GM19438 (cell line): ENCODE measurements around the gene PIR.

Source experiments
- ATAC-seq: cut with Tn5 transposase; IDR thresholded peaks from one replicate; pipeline ENCODE4 v1.9.1; 2021; ENCODE audit warnings: low read depth; ENCODE audit not compliant: unreplicated experiment

The PIR gene

DNA sequence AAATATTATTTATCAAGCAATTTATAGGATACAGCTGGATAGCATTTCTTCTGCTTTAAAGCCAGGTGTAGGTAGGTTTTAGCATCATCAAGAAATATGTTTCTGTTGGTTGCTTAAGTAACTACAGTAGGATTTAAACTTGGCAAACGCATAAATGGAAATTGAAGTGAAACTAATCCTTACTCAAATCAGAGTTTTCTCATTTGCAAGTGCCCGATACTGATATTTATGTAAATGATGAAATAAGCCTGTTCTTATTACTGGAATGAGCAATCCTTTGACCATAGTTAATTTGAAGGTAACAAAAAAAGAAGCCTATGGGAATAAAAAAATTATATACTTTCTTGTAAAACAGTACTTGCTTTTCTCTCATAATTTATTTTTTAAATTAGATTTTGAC, 134.6 kb downstream of the PIR start:
- no peak for ATAC-seq

DNA sequence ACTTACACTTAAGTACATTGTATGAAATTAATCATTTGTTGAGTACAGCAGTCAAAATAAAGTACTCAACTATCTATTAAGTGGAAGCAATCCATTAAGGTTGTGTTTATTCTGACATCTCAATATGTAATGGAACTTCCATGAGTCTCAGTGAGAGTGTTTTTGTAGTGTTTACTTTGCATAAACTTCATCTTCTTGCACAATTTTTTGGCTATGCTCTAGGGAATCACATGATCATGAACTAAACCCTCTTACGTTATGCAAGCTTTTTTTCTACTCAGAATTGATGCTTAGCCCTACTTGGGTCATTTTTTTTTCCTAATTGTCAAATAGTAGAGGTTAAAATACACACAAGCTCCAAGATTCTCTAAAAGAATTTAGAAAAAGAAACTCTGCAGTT, 136.7 kb downstream of the PIR start:
- ATAC-seq = no peak

DNA sequence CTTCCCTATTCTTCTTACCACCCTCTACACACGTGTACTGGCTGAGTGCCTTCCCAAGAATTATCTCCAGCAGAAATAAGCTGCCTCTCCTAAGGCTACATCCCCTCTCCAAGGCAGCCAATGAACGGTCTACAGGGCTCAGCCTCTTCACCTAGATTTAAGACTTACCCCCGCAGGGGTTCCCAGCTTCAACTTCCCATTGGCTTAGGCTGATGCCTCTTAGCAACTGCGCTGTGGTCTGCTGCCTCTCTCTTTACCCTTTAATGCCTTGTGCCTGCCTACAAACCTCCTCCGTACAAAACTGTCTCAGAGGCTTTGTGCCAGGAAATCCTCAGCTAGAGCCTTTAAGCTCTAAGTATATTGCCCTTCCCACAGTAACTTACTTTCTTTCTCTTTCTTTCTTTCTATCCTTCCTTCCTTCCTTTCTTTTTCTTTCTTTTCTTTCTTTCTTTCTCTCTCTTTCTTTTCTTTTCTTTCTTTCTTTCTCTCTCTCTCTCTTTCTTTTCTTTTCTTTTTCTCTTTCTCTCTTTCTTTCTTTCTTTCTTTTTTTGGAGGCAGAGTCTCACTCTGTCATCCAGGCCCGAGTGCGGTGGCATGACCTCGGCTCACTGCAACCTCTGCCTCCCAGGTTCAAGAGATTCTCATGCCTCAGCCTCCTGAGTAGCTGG, 142.7 kb downstream of the PIR start:
- ATAC-seq = no peak

DNA sequence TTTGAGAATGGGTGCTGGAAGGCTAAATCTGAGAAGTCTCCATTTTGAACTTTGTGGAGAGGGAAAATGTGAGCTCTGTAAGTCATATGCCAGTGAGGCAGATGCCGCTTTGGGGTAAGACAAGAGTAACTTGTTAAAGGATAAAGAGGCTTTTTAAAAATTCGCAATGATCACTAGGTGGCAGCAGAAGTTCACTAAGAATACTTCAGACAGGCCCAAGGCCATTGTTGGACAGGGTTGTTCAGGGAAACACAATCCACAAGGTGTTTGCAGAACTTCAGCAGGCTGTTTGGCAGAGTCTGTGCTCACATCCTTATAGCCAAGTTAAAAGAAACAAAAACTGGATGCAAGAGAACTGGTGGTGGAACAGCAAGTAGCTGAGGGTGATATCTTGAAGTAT, 144.1 kb downstream of the PIR start:
- ATAC-seq = peak; percentile 62

DNA sequence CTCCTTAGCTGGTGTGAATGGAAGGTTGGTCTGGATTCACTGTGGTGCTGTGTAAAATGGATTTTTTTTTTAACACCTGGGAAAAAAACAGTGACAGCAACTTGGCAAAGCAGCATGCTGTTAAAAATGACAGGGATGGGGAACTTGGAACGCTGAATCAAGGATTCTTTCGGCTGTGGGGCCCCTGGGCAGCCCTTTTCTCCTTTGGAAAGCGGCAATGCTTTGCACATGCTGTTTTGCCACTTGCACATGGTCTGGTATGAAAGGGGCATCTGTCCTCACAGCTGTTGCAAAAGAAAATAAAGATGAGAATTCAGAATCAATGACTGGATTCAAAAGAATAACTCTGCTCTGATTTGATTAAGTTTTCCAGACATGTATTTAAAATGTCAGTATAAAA, 147.2 kb downstream of the PIR start:
- no peak for ATAC-seq

DNA sequence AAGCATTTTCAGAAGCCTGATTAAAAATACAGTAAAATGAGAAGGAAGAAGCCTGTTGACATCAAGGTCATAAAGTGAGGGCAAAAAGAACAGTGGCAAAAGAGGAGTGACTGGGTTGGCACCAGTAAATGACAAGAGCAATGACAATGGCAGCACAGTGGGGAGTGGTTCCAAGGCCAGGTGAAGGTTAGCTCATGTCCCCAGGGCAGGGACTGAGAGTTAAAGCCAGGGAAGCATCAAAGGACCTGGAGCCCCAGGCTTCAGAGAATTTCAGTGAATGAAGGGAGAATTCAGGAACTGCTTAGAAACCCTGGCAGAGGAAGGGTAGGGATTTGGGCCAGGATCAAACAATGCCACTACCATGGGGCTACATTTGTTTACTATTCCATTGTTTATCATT, 149.0 kb downstream of the PIR start:
- no peak for ATAC-seq

DNA sequence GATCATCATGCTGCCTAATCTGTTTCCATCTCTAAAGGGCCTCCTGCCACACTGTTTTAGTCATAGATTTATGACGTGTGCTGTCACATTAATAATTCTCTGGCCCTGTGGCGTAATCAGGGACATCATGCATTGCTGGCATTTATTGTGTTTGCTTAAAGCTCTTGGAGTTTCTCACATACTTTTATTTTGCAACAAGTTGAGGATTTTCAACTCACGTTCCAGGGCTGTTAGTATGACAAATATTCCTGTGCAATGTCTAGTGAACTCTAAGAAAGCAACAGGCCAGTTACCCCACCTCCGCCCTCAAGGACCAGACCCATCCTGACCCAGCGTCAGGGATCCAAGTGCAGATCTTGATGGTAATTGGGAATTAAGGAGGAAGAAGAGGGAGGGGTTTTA, 150.1 kb downstream of the PIR start:
- ATAC-seq = no peak

DNA sequence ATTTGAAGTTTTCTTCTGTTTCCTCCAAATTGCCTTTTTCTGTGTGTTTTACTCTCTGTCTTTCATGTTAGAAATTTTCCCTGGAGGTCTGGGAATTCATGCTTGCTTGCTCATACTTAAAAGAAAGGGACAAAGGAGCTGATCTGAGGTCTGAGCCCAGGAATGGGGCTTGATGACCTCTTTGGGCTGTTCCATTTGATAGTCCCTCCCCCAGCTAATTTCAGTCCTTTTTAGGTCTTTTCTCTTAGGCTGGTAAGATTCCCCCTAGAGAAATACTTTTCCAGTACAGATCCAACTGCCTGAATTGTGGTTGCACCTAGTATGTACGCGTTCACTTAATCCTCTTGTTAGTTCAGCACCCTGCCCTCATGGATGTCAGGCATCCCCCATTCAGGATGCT, 152.3 kb downstream of the PIR start:
- ATAC-seq = no peak

DNA sequence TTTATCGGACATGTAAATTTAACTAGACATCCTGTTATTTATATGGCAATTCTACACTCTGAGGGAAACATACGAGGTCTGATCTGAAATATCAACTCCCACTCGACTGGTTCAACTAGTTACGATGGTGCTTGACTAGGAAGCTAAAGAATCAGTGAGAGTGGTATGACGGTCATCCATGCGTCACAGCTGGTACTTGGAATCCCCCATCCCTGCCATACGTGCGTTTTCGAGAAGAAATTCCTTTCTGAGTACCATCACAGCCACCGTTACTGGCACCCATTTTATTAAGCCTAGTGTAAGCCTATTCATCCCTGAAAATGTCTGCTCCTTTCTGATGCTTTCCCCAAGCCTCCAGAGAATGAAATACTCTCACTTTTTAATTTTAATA, 157.1 kb downstream of the PIR start:
- ATAC-seq = no peak

DNA sequence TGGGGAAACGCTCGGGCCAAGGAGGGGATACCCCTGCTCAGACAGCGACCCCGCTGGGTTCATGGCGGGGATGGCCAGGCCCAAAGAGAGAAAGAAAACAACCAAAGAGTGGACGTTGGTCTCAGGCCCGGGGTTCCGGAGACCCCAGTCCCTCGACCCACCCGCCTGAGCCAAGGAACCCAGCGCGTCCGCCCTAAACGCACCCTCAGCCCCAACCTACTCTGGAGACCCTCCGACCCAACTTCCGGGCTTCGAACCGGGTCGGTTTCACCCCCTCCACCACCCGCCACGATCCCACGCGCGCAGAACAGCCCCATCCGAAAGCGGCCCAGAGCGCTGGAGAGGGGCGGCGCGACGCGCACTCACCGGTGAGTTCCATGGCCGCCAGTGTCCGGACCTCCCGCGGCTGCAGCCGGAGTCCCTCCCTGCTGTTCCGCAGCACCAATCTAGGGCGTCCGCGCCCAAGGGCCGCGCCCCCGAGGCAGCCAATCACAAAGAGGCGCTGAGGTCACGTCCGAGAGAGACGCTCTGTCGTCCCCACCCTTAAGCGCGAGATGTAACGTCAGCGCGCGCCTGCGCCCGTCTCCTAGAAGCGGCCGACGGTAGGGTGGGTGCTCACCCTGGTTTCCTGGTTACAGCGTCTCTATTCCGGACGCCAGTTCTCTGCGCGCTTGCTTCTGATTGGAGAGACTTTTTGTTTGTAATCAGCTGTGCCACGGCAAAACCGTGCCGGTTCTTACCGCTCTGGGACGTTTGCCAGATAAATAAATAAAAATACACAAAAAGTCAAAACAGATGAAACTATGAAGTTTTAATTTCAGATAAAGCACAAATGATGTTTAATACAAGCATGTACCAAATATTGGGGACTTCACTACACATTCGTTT, 157.8 kb downstream of the PIR start, which contains the start of gene PIGA:
Gene PIGA (minus strand): TSS at position 389 of the 888 bp plus-strand sequence. CDS start 3,593 bp downstream, outside the sequence.
- ATAC-seq = peak; percentile 96
